Left lobe of liver (tissue), 2 donors: ENCODE results near the gene NEK7. TPM values are rescaled to one million over a fixed set of nuclear protein-coding genes. Genes with fewer than 3 reads are reported as not detected.
"Not testable (repeated sequence)": the region's sequence is repeated elsewhere in the genome, so short reads cannot be mapped to it uniquely, and the experiment has no call there.

Source experiments
- ATAC-seq: fragments of 200-7000 bp; cut with Tn5 transposase; one replicate; pipeline ENCODE4 v1.9.1; 2020; ENCODE audit warnings: mild to moderate bottlenecking, moderate library complexity
- DNase-seq: peaks from one replicate; pipeline ENCODE4 v3.0.0-alpha.2; 2020; ENCODE audit warnings: low spot score
- total RNA-seq: library from RNA; stranded (reverse); gene quantifications from one replicate; pipeline ENCODE4 v1.2.1, GENCODE V29; 2021
- donor health status: DM: no; HTN: no; CAD: no; lungs with moderate emphysema.
- donor health status: DM: no; HTN: yes; CAD: no.

NEK7 gene
- total RNA-seq, 1 donor from 2014 or later, result 21.4 TPM

- ATAC-seq (peak; percentile 23), DNase-seq (no peak)
Observed at GRCh38 chr1:198199105-198199504, 42.3 kb downstream of the NEK7 start.

GRCh38 chr1:198201956-198202784 is 45.4 kb downstream of the NEK7 start:
- no peak for ATAC-seq
- DNase-seq, result no peak

- no peak for DNase-seq
- ATAC-seq, result no peak
Observed at GRCh38 chr1:198203434-198203833, 46.6 kb downstream of the NEK7 start.

- ATAC-seq (no peak), DNase-seq (no peak)
Observed at GRCh38 chr1:198205016-198205684, 48.4 kb downstream of the NEK7 start.

GRCh38 chr1:198206292-198206691 is 49.5 kb downstream of the NEK7 start:
- ATAC-seq (no peak), DNase-seq (no peak)

GRCh38 chr1:198211696-198212095 is 54.9 kb downstream of the NEK7 start:
- ATAC-seq, result no peak
- no peak for DNase-seq

- DNase-seq (no peak), ATAC-seq (no peak)
Observed at GRCh38 chr1:198212126-198212525, 55.3 kb downstream of the NEK7 start.

- no peak for ATAC-seq
- no peak for DNase-seq
Observed at GRCh38 chr1:198212675-198213074, 55.9 kb downstream of the NEK7 start.

GRCh38 chr1:198214924-198215323 is 58.1 kb downstream of the NEK7 start:
- no peak for ATAC-seq
- DNase-seq, result no peak

- peak; percentile 46 for ATAC-seq
Observed at GRCh38 chr1:198220428-198220827, 63.6 kb downstream of the NEK7 start.

GRCh38 chr1:198227010-198227409 is 70.2 kb downstream of the NEK7 start:
- not testable (repeated sequence) for DNase-seq, ATAC-seq

More at GRCh38 chr1:198220428-198220827, 63.6 kb downstream of the NEK7 start:
- no peak for DNase-seq

- not testable (repeated sequence) for ATAC-seq, DNase-seq
Observed at GRCh38 chr1:198227454-198227853, 70.7 kb downstream of the NEK7 start.

GRCh38 chr1:198228925-198229324 is 72.1 kb downstream of the NEK7 start:
- DNase-seq (no peak), ATAC-seq (no peak)

GRCh38 chr1:198231779-198232178 is 75.0 kb downstream of the NEK7 start:
- no peak for ATAC-seq

GRCh38 chr1:198232378-198232777 is 75.6 kb downstream of the NEK7 start:
- no peak for DNase-seq
- ATAC-seq, result no peak

More at GRCh38 chr1:198231779-198232178, 75.0 kb downstream of the NEK7 start:
- no peak for DNase-seq

- ATAC-seq (no peak), DNase-seq (no peak)
Observed at GRCh38 chr1:198232940-198233675, 76.3 kb downstream of the NEK7 start.

GRCh38 chr1:198234520-198235251 is 77.9 kb downstream of the NEK7 start:
- no peak for ATAC-seq
- DNase-seq, result no peak

- DNase-seq (no peak), ATAC-seq (peak; percentile 49)
Observed at GRCh38 chr1:198238121-198238520, 81.3 kb downstream of the NEK7 start.

- no peak for ATAC-seq
- DNase-seq, result no peak
Observed at GRCh38 chr1:198241553-198241952, 84.8 kb downstream of the NEK7 start.

GRCh38 chr1:198244772-198245171 is 88.0 kb downstream of the NEK7 start:
- DNase-seq (no peak), ATAC-seq (no peak)

GRCh38 chr1:198245379-198245778 is 88.6 kb downstream of the NEK7 start:
- ATAC-seq, result peak; percentile 43
- no peak for DNase-seq
